WTC11 (cell line): ENCODE results near the gene DGKZ. TPM values are rescaled to one million over a fixed set of nuclear protein-coding genes. Genes with fewer than 3 reads are reported as not detected.

Experiments used
- CREM ChIP-seq: sonication (generic); formaldehyde crosslinking; IDR thresholded peaks from 2 replicates; pipeline ENCODE4 v1.8.1; 2022; ENCODE audit warnings: mild to moderate bottlenecking, missing genetic modification reagents, moderate library complexity
- EMX1 ChIP-seq: fragments of 250-450 bp; sonication (Bioruptor Pico); IDR thresholded peaks from 2 replicates; pipeline ENCODE4 v1.8.0; 2021; ENCODE audit warnings: mild to moderate bottlenecking
- FOXJ3 ChIP-seq: sonication (generic); formaldehyde crosslinking; IDR thresholded peaks from 2 replicates; pipeline ENCODE4 v1.9.0; 2021; ENCODE audit warnings: missing genetic modification reagents, mild to moderate bottlenecking, borderline replicate concordance
- GABPB1 ChIP-seq: sonication (generic); formaldehyde crosslinking; IDR thresholded peaks from 2 replicates; pipeline ENCODE4 v1.8.1; 2023; ENCODE audit warnings: mild to moderate bottlenecking, missing genetic modification reagents
- GRHL2 ChIP-seq: fragments of 250-450 bp; sonication (Bioruptor Pico); IDR thresholded peaks from 2 replicates; pipeline ENCODE4 v1.8.0; 2022; ENCODE audit warnings: mild to moderate bottlenecking, moderate library complexity; ENCODE audit not compliant: insufficient replicate concordance, severe bottlenecking
- JUN ChIP-seq: sonication (generic); formaldehyde crosslinking; IDR thresholded peaks from 2 replicates; pipeline ENCODE4 v1.8.0; 2023; ENCODE audit warnings: mild to moderate bottlenecking, missing genetic modification reagents
- NFYB ChIP-seq: sonication (generic); formaldehyde crosslinking; conservative IDR thresholded peaks from 2 replicates; pipeline ENCODE4 v1.8.0; 2022; ENCODE audit warnings: low read depth, missing genetic modification reagents
- SMAD3 ChIP-seq: sonication (generic); formaldehyde crosslinking; IDR thresholded peaks from 2 replicates; pipeline ENCODE4 v1.8.0; 2022; ENCODE audit warnings: missing genetic modification reagents, mild to moderate bottlenecking, borderline replicate concordance
- SMAD4 ChIP-seq: sonication (generic); formaldehyde crosslinking; IDR thresholded peaks from 2 replicates; pipeline ENCODE4 v1.8.0; 2022; ENCODE audit warnings: mild to moderate bottlenecking, missing genetic modification reagents
- SOX15 ChIP-seq: fragments of 250-450 bp; sonication (Bioruptor Pico); IDR thresholded peaks from 2 replicates; pipeline ENCODE4 v1.9.0; 2021; ENCODE audit warnings: mild to moderate bottlenecking
- TEAD1 ChIP-seq: sonication (generic); formaldehyde crosslinking; IDR thresholded peaks from 2 replicates; pipeline ENCODE4 v1.8.0; 2022; ENCODE audit warnings: mild to moderate bottlenecking, missing genetic modification reagents
- ZNF263 ChIP-seq: sonication (generic); formaldehyde crosslinking; IDR thresholded peaks from 2 replicates; pipeline ENCODE4 v1.8.1; 2022; ENCODE audit warnings: low read depth, mild to moderate bottlenecking, moderate library complexity, missing genetic modification reagents
- ZNF416 ChIP-seq: fragments of 250-450 bp; sonication (Bioruptor Pico); IDR thresholded peaks from 2 replicates; pipeline ENCODE4 v1.9.0; 2021; ENCODE audit warnings: mild to moderate bottlenecking, inconsistent platforms
- ZNF423 ChIP-seq: fragments of 250-450 bp; sonication (Bioruptor Pico); IDR thresholded peaks from 2 replicates; pipeline ENCODE4 v2.1.2; 2022; ENCODE audit warnings: mild to moderate bottlenecking, moderate library complexity
- total RNA-seq: library from RNA; stranded (reverse); gene quantifications from 3 replicates; pipeline ENCODE4 v1.2.3, GENCODE V29; 2021
- TF ChIP-seq, protein P1 (sequence below): sonication (generic); formaldehyde crosslinking; IDR thresholded peaks from 2 replicates; pipeline ENCODE4 v1.8.1; 2023; ENCODE audit warnings: mild to moderate bottlenecking, missing genetic modification reagents, moderate library complexity
- TF ChIP-seq, protein P2 (sequence below): sonication (generic); formaldehyde crosslinking; IDR thresholded peaks from 2 replicates; pipeline ENCODE4 v1.8.0; 2023; ENCODE audit warnings: missing genetic modification reagents
- TF ChIP-seq, protein P3 (sequence below): fragments of 250-450 bp; sonication (Bioruptor Pico); IDR thresholded peaks from 2 replicates; pipeline ENCODE4 v1.9.0; 2021; ENCODE audit warnings: mild to moderate bottlenecking
- TF ChIP-seq, protein P4 (sequence below): fragments of 250-450 bp; sonication (Bioruptor Pico); IDR thresholded peaks from 2 replicates; pipeline ENCODE4 v1.9.0; 2021; ENCODE audit warnings: mild to moderate bottlenecking, borderline replicate concordance
- TF ChIP-seq, protein P5 (sequence below): sonication (generic); formaldehyde crosslinking; IDR thresholded peaks from 2 replicates; pipeline ENCODE4 v1.8.0; 2022; ENCODE audit warnings: mild to moderate bottlenecking, missing genetic modification reagents
- TF ChIP-seq, protein P6 (sequence below): sonication (generic); formaldehyde crosslinking; IDR thresholded peaks from 2 replicates; pipeline ENCODE4 v1.8.1; 2023; ENCODE audit warnings: mild to moderate bottlenecking, missing genetic modification reagents, borderline replicate concordance
- TF ChIP-seq, protein P7 (sequence below): sonication (generic); formaldehyde crosslinking; IDR thresholded peaks from 2 replicates; pipeline ENCODE4 v1.8.0; 2022; ENCODE audit warnings: mild to moderate bottlenecking, missing genetic modification reagents
- TF ChIP-seq, protein P8 (sequence below): sonication (generic); formaldehyde crosslinking; IDR thresholded peaks from 2 replicates; pipeline ENCODE4 v1.8.1; 2023; ENCODE audit warnings: mild to moderate bottlenecking, moderate library complexity, missing genetic modification reagents
- TF ChIP-seq, protein P9 (sequence below): fragments of 200-600 bp; IDR thresholded peaks from 2 replicates; pipeline ENCODE4 v1.8.0; 2022; ENCODE audit warnings: antibody characterized with exemption

The DGKZ gene
- total RNA-seq, 1 experiment from 2014 or later: 139 TPM

DNA sequence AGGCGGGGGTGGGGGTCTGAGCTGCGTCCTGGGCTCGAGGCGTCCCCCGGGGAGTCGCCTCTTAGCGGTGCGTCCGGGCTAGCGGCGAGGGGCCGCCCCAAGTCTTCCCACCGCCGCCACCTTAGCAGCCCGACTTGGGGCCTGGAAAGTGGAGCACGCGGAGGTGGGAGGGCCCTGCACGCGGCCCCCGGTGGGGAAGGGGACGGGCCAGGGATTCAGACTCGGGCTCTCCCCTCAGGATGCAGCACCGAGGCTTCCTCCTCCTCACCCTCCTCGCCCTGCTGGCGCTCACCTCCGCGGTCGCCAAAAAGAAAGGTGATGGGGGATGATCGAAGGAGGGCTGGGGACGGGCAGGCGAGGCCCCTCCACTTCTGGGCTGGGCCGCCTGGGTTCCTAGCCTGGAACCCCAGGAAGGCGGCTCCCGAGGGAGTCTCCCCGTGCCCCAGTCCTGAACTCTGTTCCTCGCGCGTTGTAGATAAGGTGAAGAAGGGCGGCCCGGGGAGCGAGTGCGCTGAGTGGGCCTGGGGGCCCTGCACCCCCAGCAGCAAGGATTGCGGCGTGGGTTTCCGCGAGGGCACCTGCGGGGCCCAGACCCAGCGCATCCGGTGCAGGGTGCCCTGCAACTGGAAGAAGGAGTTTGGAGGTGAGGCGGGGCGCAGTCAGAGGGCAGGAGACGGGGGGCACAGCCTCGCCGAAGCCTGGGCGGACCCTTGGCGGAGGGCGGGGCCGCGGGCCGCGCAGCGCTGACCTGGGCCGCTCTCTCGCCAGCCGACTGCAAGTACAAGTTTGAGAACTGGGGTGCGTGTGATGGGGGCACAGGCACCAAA is 34.8 kb downstream of the DGKZ start (continued):
- TF ChIP-seq CREM: no peak
- TF ChIP-seq ZNF423 (CRISPR knock-in tag): peak; percentile 47; the same call in 1 of the 2 replicates
- TF ChIP-seq TEAD1 (CRISPR knock-in tag): peak; percentile 55; the same call in 1 of the 2 replicates
- TF ChIP-seq, protein P1, sequence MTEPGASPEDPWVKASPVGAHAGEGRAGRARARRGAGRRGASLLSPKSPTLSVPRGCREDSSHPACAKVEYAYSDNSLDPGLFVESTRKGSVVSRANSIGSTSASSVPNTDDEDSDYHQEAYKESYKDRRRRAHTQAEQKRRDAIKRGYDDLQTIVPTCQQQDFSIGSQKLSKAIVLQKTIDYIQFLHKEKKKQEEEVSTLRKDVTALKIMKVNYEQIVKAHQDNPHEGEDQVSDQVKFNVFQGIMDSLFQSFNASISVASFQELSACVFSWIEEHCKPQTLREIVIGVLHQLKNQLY: no peak
- no peak for TF ChIP-seq GABPB1 (CRISPR knock-in tag)
- TF ChIP-seq SOX15 (CRISPR knock-in tag): no peak
- TF ChIP-seq SMAD4: 0 out of 2 replicates have a peak, but pooled peaks have one; percentile 31
- TF ChIP-seq, protein P2, sequence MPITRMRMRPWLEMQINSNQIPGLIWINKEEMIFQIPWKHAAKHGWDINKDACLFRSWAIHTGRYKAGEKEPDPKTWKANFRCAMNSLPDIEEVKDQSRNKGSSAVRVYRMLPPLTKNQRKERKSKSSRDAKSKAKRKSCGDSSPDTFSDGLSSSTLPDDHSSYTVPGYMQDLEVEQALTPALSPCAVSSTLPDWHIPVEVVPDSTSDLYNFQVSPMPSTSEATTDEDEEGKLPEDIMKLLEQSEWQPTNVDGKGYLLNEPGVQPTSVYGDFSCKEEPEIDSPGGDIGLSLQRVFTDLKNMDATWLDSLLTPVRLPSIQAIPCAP (CRISPR knock-in tag): no peak
- no peak for TF ChIP-seq SMAD3 (CRISPR knock-in tag)
- TF ChIP-seq, protein P3, sequence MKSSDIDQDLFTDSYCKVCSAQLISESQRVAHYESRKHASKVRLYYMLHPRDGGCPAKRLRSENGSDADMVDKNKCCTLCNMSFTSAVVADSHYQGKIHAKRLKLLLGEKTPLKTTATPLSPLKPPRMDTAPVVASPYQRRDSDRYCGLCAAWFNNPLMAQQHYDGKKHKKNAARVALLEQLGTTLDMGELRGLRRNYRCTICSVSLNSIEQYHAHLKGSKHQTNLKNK (CRISPR knock-in tag): no peak
- TF ChIP-seq ZNF263 (CRISPR knock-in tag): no peak; the same call in 1 of the 2 replicates
- TF ChIP-seq, protein P4, sequence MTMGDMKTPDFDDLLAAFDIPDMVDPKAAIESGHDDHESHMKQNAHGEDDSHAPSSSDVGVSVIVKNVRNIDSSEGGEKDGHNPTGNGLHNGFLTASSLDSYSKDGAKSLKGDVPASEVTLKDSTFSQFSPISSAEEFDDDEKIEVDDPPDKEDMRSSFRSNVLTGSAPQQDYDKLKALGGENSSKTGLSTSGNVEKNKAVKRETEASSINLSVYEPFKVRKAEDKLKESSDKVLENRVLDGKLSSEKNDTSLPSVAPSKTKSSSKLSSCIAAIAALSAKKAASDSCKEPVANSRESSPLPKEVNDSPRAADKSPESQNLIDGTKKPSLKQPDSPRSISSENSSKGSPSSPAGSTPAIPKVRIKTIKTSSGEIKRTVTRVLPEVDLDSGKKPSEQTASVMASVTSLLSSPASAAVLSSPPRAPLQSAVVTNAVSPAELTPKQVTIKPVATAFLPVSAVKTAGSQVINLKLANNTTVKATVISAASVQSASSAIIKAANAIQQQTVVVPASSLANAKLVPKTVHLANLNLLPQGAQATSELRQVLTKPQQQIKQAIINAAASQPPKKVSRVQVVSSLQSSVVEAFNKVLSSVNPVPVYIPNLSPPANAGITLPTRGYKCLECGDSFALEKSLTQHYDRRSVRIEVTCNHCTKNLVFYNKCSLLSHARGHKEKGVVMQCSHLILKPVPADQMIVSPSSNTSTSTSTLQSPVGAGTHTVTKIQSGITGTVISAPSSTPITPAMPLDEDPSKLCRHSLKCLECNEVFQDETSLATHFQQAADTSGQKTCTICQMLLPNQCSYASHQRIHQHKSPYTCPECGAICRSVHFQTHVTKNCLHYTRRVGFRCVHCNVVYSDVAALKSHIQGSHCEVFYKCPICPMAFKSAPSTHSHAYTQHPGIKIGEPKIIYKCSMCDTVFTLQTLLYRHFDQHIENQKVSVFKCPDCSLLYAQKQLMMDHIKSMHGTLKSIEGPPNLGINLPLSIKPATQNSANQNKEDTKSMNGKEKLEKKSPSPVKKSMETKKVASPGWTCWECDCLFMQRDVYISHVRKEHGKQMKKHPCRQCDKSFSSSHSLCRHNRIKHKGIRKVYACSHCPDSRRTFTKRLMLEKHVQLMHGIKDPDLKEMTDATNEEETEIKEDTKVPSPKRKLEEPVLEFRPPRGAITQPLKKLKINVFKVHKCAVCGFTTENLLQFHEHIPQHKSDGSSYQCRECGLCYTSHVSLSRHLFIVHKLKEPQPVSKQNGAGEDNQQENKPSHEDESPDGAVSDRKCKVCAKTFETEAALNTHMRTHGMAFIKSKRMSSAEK: no peak
- TF ChIP-seq JUN (CRISPR knock-in tag): no peak
- TF ChIP-seq, protein P5, sequence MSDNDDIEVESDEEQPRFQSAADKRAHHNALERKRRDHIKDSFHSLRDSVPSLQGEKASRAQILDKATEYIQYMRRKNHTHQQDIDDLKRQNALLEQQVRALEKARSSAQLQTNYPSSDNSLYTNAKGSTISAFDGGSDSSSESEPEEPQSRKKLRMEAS (CRISPR knock-in tag): peak; percentile 61
- TF ChIP-seq FOXJ3 (CRISPR knock-in tag): no peak
- no peak for TF ChIP-seq NFYB (CRISPR knock-in tag)
- TF ChIP-seq, protein P6, sequence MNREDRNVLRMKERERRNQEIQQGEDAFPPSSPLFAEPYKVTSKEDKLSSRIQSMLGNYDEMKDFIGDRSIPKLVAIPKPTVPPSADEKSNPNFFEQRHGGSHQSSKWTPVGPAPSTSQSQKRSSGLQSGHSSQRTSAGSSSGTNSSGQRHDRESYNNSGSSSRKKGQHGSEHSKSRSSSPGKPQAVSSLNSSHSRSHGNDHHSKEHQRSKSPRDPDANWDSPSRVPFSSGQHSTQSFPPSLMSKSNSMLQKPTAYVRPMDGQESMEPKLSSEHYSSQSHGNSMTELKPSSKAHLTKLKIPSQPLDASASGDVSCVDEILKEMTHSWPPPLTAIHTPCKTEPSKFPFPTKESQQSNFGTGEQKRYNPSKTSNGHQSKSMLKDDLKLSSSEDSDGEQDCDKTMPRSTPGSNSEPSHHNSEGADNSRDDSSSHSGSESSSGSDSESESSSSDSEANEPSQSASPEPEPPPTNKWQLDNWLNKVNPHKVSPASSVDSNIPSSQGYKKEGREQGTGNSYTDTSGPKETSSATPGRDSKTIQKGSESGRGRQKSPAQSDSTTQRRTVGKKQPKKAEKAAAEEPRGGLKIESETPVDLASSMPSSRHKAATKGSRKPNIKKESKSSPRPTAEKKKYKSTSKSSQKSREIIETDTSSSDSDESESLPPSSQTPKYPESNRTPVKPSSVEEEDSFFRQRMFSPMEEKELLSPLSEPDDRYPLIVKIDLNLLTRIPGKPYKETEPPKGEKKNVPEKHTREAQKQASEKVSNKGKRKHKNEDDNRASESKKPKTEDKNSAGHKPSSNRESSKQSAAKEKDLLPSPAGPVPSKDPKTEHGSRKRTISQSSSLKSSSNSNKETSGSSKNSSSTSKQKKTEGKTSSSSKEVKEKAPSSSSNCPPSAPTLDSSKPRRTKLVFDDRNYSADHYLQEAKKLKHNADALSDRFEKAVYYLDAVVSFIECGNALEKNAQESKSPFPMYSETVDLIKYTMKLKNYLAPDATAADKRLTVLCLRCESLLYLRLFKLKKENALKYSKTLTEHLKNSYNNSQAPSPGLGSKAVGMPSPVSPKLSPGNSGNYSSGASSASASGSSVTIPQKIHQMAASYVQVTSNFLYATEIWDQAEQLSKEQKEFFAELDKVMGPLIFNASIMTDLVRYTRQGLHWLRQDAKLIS (CRISPR knock-in tag): no peak
- no peak for TF ChIP-seq EMX1 (CRISPR knock-in tag)
- TF ChIP-seq, protein P7, sequence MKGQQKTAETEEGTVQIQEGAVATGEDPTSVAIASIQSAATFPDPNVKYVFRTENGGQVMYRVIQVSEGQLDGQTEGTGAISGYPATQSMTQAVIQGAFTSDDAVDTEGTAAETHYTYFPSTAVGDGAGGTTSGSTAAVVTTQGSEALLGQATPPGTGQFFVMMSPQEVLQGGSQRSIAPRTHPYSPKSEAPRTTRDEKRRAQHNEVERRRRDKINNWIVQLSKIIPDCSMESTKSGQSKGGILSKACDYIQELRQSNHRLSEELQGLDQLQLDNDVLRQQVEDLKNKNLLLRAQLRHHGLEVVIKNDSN (CRISPR knock-in tag): peak; percentile 38
- TF ChIP-seq, protein P8, sequence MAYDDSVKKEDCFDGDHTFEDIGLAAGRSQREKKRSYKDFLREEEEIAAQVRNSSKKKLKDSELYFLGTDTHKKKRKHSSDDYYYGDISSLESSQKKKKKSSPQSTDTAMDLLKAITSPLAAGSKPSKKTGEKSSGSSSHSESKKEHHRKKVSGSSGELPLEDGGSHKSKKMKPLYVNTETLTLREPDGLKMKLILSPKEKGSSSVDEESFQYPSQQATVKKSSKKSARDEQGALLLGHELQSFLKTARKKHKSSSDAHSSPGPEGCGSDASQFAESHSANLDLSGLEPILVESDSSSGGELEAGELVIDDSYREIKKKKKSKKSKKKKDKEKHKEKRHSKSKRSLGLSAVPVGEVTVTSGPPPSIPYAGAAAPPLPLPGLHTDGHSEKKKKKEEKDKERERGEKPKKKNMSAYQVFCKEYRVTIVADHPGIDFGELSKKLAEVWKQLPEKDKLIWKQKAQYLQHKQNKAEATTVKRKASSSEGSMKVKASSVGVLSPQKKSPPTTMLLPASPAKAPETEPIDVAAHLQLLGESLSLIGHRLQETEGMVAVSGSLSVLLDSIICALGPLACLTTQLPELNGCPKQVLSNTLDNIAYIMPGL (CRISPR knock-in tag): no peak
- TF ChIP-seq, protein P9, sequence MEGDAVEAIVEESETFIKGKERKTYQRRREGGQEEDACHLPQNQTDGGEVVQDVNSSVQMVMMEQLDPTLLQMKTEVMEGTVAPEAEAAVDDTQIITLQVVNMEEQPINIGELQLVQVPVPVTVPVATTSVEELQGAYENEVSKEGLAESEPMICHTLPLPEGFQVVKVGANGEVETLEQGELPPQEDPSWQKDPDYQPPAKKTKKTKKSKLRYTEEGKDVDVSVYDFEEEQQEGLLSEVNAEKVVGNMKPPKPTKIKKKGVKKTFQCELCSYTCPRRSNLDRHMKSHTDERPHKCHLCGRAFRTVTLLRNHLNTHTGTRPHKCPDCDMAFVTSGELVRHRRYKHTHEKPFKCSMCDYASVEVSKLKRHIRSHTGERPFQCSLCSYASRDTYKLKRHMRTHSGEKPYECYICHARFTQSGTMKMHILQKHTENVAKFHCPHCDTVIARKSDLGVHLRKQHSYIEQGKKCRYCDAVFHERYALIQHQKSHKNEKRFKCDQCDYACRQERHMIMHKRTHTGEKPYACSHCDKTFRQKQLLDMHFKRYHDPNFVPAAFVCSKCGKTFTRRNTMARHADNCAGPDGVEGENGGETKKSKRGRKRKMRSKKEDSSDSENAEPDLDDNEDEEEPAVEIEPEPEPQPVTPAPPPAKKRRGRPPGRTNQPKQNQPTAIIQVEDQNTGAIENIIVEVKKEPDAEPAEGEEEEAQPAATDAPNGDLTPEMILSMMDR: no peak
- TF ChIP-seq GRHL2 (CRISPR knock-in tag): no peak
- TF ChIP-seq ZNF416 (CRISPR knock-in tag): no peak
